DMS153 treated with DMSO at 0.1 percent for 48 hours (cell line): Measurements from ENCODE around the gene ABCC6.
A peak's percentile ranks its signal among the peaks of the same experiment; 100 is the strongest.
"Not testable (repeated sequence)": the region's sequence is repeated elsewhere in the genome, so short reads cannot be mapped to it uniquely, and the experiment has no call there.

Experiments
- DNase-seq: peaks from one replicate; lab custom pipeline; 2025; ENCODE audit not compliant: unreplicated experiment; lab: John Stamatoyannopoulos, UW

ABCC6 gene

GRCh38 chr16:16120044-16120381 lies 103.3 kb downstream of the ABCC6 start:
- peak; percentile 95 for DNase-seq

GRCh38 chr16:16118337-16118736 lies 105.0 kb downstream of the ABCC6 start:
- DNase-seq, result no peak

- DNase-seq, result no peak
Observed at GRCh38 chr16:16116841-16117240, 106.5 kb downstream of the ABCC6 start.

- no peak for DNase-seq
Observed at GRCh38 chr16:16113076-16113475, 110.2 kb downstream of the ABCC6 start.

GRCh38 chr16:16112450-16113053 lies 110.7 kb downstream of the ABCC6 start:
- DNase-seq, result no peak

- DNase-seq, result no peak
Observed at GRCh38 chr16:16111639-16112038, 111.7 kb downstream of the ABCC6 start.

- no peak for DNase-seq
Observed at GRCh38 chr16:16110111-16110490, 113.2 kb downstream of the ABCC6 start.

GRCh38 chr16:16109453-16110110 lies 113.7 kb downstream of the ABCC6 start:
- no peak for DNase-seq

- no peak for DNase-seq
Observed at GRCh38 chr16:16108759-16109158, 114.5 kb downstream of the ABCC6 start.

- no peak for DNase-seq
Observed at GRCh38 chr16:16107839-16108238, 115.5 kb downstream of the ABCC6 start.

- no peak for DNase-seq
Observed at GRCh38 chr16:16106466-16106865, 116.8 kb downstream of the ABCC6 start.

- no peak for DNase-seq
Observed at GRCh38 chr16:16105646-16106045, 117.6 kb downstream of the ABCC6 start.

- DNase-seq, result not testable (repeated sequence)
Observed at GRCh38 chr16:16104804-16105141, 118.5 kb downstream of the ABCC6 start.

GRCh38 chr16:16104132-16104803 lies 119.0 kb downstream of the ABCC6 start:
- DNase-seq, result not testable (repeated sequence)

GRCh38 chr16:16102738-16103137 lies 120.6 kb downstream of the ABCC6 start:
- no peak for DNase-seq

- DNase-seq, result no peak
Observed at GRCh38 chr16:16101585-16101984, 121.7 kb downstream of the ABCC6 start.

GRCh38 chr16:16100631-16101030 lies 122.7 kb downstream of the ABCC6 start:
- no peak for DNase-seq

GRCh38 chr16:16099320-16099719 lies 124.0 kb downstream of the ABCC6 start:
- no peak for DNase-seq
